ENCODE data around the gene STK32C. TPM values are rescaled to one million over a fixed set of nuclear protein-coding genes. Genes with fewer than 3 reads are reported as not detected.

Gene STK32C
- total RNA-seq, 1 experiment from 2014 or later, result 28.3 TPM

GRCh38 chr10:132197271-132198067 is 110.3 kb downstream of the STK32C start:
- in situ Hi-C loops (cut with HindIII; ENCODE audit: low sequenced_read_pairs), result no loop called here
- DNase-seq (ENCODE audit: low spot score), result no peak

GRCh38 chr10:132196178-132197113 is 111.3 kb downstream of the STK32C start:
- in situ Hi-C loops (cut with HindIII; ENCODE audit: low sequenced_read_pairs), result no loop called here
- DNase-seq (ENCODE audit: low spot score), result no peak

- in situ Hi-C loops (cut with HindIII; ENCODE audit: low sequenced_read_pairs), result no loop called here
- DNase-seq (ENCODE audit: low spot score), result no peak
These were observed 112.2 kb downstream of the STK32C start for GRCh38 chr10:132195366-132196075.

GRCh38 chr10:132194726-132195125 is 113.0 kb downstream of the STK32C start:
- in situ Hi-C loops (cut with HindIII; ENCODE audit: low sequenced_read_pairs), result no loop called here
- no peak for DNase-seq (ENCODE audit: low spot score)

- in situ Hi-C loops (cut with HindIII; ENCODE audit: low sequenced_read_pairs), result no loop called here
- no peak for DNase-seq (ENCODE audit: low spot score)
These were observed 113.7 kb downstream of the STK32C start for GRCh38 chr10:132193907-132194552.

- in situ Hi-C loops (cut with HindIII; ENCODE audit: low sequenced_read_pairs), result no loop called here
- DNase-seq (ENCODE audit: low spot score), result no peak
These were observed 114.6 kb downstream of the STK32C start for GRCh38 chr10:132192991-132193665.

GRCh38 chr10:132192076-132192975 is 115.4 kb downstream of the STK32C start:
- DNase-seq (ENCODE audit: low spot score), result no peak
- in situ Hi-C loops (cut with HindIII; ENCODE audit: low sequenced_read_pairs), result no loop called here

- DNase-seq (ENCODE audit: low spot score), result no peak
- in situ Hi-C loops (cut with HindIII; ENCODE audit: low sequenced_read_pairs), result no loop called here
These were observed 117.8 kb downstream of the STK32C start for GRCh38 chr10:132189810-132190422.

- in situ Hi-C loops (cut with HindIII; ENCODE audit: low sequenced_read_pairs), result no loop called here
- DNase-seq (ENCODE audit: low spot score), result no peak
These were observed 118.7 kb downstream of the STK32C start for GRCh38 chr10:132189016-132189415.

GRCh38 chr10:132188331-132188730 is 119.4 kb downstream of the STK32C start:
- DNase-seq (ENCODE audit: low spot score), result no peak
- in situ Hi-C loops (cut with HindIII; ENCODE audit: low sequenced_read_pairs), result no loop called here

- DNase-seq (ENCODE audit: low spot score), result no peak
- in situ Hi-C loops (cut with HindIII; ENCODE audit: low sequenced_read_pairs), result no loop called here
These were observed 120.2 kb downstream of the STK32C start for GRCh38 chr10:132187430-132188138.

GRCh38 chr10:132186488-132187429 is 121.0 kb downstream of the STK32C start, which contains the start of gene DPYSL4:
TSS of gene DPYSL4 (plus strand) at chr10:132186948. CDS start at chr10:132187064, 116 bp downstream.
- in situ Hi-C loops (cut with HindIII; ENCODE audit: low sequenced_read_pairs), result no loop called here
- DNase-seq (ENCODE audit: low spot score), result peak; percentile 44

GRCh38 chr10:132185601-132186487 is 121.9 kb downstream of the STK32C start:
- in situ Hi-C loops (cut with HindIII; ENCODE audit: low sequenced_read_pairs), result no loop called here
- DNase-seq (ENCODE audit: low spot score), result no peak

- DNase-seq (ENCODE audit: low spot score), result no peak
- in situ Hi-C loops (cut with HindIII; ENCODE audit: low sequenced_read_pairs), result no loop called here
These were observed 122.7 kb downstream of the STK32C start for GRCh38 chr10:132184816-132185593.

All from G401 (cell line).